Bronchial epithelial cell (primary cell): ENCODE results near the gene SSBP3. TPM values are rescaled to one million over a fixed set of nuclear protein-coding genes. Genes with fewer than 3 reads are reported as not detected.

Experiments
- DNase-seq: peaks from one replicate; pipeline ENCODE4 v3.0.0-alpha.2; 2010; ENCODE audit warnings: low read depth
- FAIRE-seq: peaks from 2 replicates; lab custom pipeline; 2011; peaks lifted over from hg19 to GRCh38; lab: Jason Lieb, UNC
- H3K27me3 ChIP-seq: 2 replicates; pipeline ENCODE4 v1.5.1; 2011; ENCODE audit warnings: low read length; ENCODE audit not compliant: control insufficient read depth, insufficient read depth
- H3K36me3 ChIP-seq: 2 replicates; pipeline ENCODE4 v1.5.1; 2011; ENCODE audit warnings: low read length; ENCODE audit not compliant: control insufficient read depth, insufficient read depth
- H3K4me3 ChIP-seq: 2 replicates; pipeline ENCODE4 v1.5.1; 2011; ENCODE audit warnings: mild to moderate bottlenecking, low read depth, low read length, control low read depth
- CTCF ChIP-seq: IDR thresholded peaks from 2 replicates; pipeline ENCODE4 v1.5.1; 2011; ENCODE audit warnings: mild to moderate bottlenecking, moderate library complexity, low read length, control low read depth, inconsistent platforms; ENCODE audit not compliant: insufficient read depth, severe bottlenecking
- total RNA-seq: library from RNA; depleted of rRNA; stranded (reverse); fragments of >200 nt; gene quantifications from 2 replicates; pipeline ENCODE4 v1.2.1, GENCODE V29; 2014

Gene SSBP3
- total RNA-seq, 1 donor from 2014 or later, result 3.7 TPM

GRCh38 chr1:54255026-54255702, 151.0 kb downstream of the SSBP3 start:
- Histone ChIP-seq H3K4me3 (no peak overlapping the region), H3K36me3 (no peaks in the 10 kb centered on the region), H3K27me3 (no peaks in the 10 kb centered on the region)
- DNase-seq (no peak), FAIRE-seq (no peak)
- no peak for TF ChIP-seq CTCF

GRCh38 chr1:54254055-54254454, 152.1 kb downstream of the SSBP3 start:
- H3K4me3 ChIP-seq, result no peak overlapping the region
- no peaks in the 10 kb centered on the region for H3K36me3 ChIP-seq
- DNase-seq (no peak), FAIRE-seq (no peak)
- H3K27me3 ChIP-seq, result no peaks in the 10 kb centered on the region
- no peak for TF ChIP-seq CTCF

GRCh38 chr1:54253480-54253879, 152.7 kb downstream of the SSBP3 start:
- Histone ChIP-seq H3K27me3 (no peaks in the 10 kb centered on the region), H3K36me3 (no peaks in the 10 kb centered on the region), H3K4me3 (no peak overlapping the region)
- FAIRE-seq (no peak), DNase-seq (peak; percentile 86)
- TF ChIP-seq CTCF, result no peak

- FAIRE-seq (no peak), DNase-seq (no peak)
- H3K27me3 ChIP-seq, result no peaks in the 10 kb centered on the region
- no peaks in the 10 kb centered on the region for H3K36me3 ChIP-seq
- TF ChIP-seq CTCF, result no peak
- no peak overlapping the region for H3K4me3 ChIP-seq
Measured at GRCh38 chr1:54252371-54252936, 153.7 kb downstream of the SSBP3 start.

- no peak for DNase-seq
- FAIRE-seq, result no peak
- Histone ChIP-seq H3K36me3 (no peaks in the 10 kb centered on the region), H3K27me3 (no peaks in the 10 kb centered on the region), H3K4me3 (no peak overlapping the region)
- no peak for TF ChIP-seq CTCF
Measured at GRCh38 chr1:54250670-54251069, 155.5 kb downstream of the SSBP3 start.
